SKM-1 (cell line): Measurements from ENCODE around the gene AQP5.

Source experiments
- DNase-seq: peaks from one replicate; lab custom pipeline; 2025; ENCODE audit not compliant: unreplicated experiment; lab: John Stamatoyannopoulos, UW

AQP5 gene

DNA sequence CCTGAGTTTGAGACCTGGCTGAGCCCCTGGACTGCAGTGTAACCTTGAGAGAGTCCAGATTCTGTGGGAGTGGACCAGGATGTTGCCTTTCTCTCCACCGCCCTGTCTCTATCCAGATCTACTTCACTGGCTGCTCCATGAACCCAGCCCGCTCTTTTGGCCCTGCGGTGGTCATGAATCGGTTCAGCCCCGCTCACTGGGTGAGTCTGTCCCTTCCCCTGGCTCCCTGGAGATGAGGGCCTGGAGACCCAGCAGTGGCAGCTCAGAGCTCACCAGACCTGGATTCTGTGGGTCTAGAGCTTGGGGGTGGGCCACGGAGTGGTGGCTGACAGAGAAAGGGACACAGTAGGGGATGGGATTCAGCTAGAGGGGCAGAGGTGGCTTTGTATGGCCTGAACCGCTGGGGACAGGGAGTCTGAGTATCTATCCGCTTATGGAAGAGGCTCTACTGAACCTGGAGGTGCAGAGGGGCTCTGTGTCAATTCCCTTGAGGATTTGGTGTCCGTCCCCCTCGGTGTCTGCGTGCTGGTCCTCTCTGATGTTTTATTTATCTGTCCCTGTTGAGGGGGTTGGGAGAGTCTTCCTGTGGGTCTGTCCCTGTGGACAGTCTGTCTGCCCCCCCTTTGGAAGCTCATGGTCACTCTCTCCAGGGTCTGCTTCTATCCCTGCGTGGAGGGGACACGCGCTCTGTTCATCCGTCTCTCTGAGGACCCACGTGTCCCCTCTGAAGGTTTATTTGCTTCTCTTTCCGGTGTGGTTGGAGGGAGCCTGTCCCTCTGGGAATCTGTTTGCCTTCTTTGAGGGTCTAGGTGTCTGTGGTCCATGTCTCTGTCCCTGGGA, 2.5 kb downstream of the AQP5 start:
- no peak for DNase-seq

DNA sequence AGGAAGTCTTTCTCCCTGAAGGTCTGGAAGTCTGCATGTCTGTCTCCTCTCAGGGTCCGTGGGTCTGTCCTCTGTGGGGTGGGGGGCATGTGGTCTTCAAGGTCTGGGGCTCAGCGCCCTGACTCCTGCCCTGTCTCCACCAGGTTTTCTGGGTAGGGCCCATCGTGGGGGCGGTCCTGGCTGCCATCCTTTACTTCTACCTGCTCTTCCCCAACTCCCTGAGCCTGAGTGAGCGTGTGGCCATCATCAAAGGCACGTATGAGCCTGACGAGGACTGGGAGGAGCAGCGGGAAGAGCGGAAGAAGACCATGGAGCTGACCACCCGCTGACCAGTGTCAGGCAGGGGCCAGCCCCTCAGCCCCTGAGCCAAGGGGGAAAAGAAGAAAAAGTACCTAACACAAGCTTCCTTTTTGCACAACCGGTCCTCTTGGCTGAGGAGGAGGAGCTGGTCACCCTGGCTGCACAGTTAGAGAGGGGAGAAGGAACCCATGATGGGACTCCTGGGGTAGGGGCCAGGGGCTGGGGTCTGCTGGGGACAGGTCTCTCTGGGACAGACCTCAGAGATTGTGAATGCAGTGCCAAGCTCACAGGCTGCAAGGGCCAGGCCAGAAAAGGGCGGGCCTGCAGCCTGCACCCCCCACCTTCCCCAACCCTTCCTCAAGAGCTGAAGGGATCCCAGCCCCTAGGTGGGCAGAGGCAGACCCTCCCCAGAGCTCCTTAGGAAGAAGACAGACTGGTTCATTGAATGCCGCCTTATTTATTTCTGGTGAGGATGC, 3.4 kb downstream of the AQP5 start:
- DNase-seq = no peak

DNA sequence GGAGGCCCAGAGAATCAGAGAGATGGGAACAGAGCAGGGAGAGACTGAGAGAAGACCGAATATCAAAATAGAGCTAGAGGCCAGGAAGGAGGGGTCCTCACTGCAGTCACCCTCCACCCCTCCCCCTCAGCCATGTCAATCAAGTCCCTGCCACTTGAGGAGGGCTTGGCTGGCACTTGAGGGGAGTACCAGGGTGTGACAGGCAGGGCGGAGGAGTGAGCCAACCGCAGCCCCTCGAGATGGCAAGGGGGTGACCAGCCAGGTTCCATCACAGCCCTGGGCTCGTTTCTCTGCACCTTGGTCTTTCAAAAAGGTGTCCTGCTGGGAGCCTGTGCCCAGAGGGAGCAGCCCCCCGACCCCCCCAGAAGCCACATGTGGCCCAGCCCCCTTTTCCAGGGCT, 4.2 kb downstream of the AQP5 start:
- no peak for DNase-seq

DNA sequence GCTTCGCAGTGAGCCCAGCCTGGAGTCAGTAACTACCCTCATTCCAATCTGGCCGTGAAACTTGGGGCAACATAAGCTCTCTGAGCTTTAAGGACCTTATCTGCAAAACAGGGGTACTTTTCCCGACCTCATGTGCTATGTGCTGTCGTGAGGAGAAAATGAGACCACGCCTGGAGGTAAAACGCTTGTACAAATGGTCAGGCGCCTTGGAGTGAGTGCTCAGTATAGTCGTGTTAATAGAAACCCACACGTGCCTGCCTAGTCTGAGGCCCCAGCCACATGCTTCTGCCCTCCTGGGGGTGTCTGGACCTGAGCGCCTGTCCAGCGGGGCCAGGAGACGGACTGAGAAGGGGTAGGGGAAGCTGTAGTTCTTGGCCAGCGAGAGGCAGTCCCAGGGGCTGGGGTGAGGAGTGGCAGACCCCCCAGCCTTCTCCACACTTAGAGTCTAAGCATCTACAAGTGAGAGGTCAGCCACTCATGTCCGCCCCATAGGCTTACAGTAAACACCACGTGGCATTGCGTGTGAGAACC, 4.9 kb downstream of the AQP5 start:
- no peak for DNase-seq

DNA sequence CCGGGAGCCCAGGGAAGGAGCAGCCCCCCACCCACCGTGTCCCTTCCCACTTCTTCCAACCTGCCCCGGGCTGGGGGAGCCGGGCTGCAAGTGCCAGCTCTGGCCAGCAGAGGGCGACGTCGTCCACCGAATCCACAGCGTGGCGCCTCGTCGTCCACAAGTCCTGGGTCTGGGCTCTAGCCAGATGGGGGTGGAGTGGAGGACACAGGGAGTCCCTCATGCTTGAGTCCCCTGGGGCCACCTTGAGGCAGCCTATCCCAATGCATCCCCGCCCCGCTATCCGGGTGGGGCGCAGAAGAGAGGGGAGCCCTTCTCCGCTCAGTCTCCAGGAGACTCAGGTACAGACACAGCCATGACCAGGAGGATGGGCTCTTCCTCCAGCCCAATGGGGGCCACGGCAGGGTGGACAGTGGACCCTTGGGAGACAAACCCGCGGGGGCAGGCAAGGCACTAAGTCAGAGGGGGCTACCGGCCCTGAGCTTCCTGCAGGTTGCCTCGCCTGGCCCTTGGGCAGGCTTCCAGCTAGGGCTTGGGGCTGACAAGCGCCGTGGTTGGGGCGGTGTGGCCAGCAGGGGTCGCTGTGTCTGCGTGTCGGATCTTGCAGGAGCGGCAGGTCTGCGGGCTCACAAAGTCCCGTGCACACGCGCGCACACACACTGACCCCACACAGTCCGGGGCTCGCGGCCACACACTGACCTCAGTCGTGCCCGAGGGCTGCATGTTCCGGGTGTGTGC, 5.5 kb downstream of the AQP5 start:
- no peak for DNase-seq

DNA sequence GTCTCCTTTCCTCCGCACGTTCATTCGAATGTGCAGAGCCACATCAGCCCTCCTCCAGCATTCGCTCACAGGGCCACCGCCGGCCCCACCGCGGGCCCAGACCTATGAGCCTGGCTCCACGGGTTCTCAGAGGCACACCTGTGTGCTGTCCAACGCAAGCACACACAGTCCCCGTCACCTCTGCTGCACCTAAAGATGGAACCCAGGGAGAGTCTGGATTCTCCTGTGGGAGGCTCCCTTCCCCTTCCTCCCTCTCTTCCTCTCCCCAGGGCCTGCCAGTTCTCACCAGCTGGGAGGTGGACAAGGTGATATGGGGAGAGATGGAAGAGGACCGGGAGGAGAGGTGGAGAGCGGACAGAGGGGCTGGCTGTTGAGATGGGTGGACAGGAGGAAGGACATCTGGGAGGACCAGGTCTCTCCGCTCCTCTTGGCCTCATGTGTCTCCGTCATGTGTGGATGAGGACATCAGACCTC, 6.1 kb downstream of the AQP5 start:
- no peak for DNase-seq

DNA sequence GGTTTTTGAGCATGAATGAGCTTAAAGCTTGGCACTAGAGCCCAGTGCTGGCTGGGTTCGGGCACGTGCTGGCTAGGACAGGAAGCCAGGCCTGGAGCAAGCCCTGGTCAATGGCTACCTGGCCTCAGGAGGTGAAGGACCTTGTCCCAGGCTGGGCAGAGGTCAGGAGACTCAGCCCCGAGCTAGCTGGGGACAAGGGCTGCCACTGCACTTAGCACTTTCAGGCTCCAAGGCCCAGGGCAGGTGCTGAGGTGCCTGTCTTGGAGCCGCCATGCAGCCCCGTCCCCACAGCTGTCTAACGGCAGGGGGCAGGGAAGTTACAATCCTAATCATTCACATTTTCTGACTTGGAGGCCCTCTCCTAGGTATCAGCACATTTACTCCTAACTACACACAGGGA, 6.8 kb downstream of the AQP5 start:
- DNase-seq = no peak

DNA sequence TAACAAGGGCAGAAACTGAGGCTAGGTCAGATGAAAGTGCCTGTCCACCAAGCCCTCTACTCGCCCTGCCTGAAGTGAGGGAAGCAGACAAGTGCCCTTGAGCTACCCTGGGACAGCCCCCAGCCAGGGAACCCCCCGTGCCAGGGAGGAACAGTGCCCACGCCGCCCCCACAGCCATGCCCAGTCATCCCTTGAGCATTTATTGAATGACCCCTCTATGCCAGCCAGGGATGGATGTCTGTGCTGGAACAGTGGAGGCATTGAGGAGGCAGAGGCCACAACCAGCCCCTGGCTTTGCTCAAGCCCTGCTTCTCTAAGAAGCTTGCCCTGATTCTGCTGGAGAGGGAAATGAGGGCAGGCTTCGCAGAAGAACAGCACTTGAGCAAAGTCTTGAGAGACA, 7.4 kb downstream of the AQP5 start:
- no peak for DNase-seq

DNA sequence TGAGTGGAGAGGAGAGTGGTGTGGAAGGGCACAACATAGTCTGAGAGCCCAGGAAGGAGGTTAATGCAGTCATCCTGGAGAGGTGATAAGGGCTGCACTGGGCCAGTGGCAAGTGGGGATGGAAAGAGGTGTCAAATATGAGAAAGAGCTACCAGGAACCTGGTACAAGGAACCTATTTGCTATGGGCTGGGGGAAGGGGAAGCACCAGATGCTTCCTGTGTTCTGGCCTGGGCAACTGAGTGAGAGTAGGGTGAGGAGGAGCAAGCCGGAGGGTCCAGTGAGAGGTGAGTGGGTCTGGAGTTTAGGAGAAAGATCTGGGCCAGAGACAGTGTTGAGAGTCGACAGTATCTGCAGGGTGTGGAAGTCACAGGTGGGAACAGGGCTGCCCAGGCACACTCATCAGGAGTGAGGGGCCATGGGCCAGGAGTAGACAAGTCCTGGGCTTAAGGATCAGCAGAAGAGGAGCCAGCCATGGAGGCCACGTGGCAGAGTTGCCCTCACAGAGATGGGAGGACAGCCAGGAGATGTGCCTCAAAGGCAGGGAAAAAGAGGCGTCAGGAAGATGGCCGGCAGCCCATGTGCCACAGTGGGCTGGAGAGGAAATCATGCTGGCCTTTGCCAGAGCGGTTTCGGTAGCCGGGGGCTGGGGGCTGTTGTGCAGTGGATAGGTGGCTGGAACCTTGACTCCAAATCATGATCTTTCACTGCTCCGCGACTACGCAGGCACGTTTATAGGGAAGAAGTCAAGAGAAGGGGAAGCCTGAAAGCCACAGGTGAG, 8.2 kb downstream of the AQP5 start:
- DNase-seq = no peak

DNA sequence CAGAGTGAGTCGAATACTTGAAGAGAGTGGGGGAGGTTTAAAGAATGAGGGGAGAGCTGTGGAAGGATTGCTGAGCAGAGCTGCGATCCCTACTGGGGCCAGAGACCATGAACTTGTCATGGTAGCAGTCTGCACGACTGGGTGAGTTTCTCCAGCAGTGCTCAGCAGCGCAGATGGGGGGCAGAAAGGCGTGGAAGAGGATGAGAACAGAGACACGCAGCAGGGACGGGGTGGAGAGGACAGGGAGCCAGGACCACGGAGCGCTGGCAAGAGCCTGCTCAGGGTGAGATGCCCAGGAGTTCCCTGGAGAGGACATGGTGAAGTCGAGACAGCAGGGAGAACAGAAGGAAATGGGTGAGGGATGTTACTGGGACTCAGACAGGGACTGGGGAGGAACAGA, 9.0 kb downstream of the AQP5 start:
- DNase-seq = no peak

DNA sequence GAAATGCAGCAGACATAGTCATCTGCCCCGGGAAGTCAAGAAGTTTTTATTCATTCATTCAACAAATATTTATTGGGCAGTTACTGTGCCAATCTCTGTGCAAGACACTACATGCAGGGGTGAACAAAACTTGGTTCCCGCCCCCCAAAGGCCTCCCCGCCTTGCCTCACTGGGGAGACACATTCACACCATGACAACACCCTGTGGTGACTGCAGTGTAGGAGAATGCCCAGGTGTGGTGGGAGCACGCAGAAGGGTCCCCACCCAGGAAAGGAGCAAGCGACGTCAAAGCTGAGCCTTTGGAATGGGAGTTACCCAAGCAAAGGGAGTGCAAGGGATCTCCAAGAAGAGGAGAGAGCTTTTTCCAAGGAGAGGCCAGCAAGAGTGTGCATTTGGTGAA, 9.5 kb downstream of the AQP5 start:
- DNase-seq = no peak

DNA sequence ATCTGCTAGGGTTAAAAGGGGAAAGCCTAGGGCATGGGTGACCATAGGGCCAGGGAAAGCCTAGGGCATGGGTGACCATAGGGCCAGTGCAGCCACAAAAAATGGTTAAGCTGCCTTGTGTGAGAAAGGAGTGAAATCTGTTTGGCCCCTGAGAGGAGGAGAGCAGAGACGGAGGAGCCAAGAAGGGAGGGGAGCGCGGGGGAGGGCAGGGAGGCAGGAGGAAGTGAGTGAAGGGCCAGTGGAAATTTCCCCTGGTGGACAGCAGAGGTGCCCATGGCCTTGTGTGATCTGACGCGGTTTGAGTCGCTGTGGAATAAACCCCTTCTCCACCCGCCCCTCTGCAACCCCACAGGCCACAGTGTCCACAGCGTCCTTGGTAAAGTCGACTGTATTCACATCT, 10.5 kb downstream of the AQP5 start:
- no peak for DNase-seq

DNA sequence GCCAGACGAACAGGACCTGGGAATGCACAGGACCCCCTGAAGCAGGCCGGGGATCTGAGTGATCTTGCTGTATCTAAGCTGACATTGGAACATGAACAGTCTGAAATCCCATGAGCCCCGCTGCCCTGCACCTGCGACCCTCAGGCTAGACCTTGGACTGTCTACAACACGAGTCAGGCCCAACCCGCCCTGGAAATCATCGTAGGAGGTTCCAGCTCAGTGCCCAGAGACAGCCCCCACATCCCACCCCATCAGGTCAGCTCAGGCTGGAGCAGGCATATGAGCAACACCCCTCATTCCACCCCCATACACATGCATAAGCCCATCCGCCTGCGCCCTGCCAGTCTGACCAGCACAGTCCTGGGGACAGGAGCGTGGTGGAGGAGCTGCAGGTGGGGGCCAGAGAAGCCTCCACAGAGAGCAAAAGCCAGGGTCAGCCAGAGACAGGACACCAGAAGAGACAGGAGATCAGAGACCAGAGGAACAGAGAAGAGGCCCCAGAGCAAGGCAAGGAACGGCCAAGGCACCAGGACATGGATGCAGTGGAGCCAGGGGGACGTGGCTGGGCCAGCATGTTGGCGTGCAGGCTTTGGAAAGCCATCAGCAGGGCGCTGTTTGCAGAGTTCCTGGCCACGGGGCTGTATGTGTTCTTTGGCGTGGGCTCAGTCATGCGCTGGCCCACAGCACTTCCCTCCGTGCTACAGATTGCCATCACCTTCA, 11.1 kb downstream of the AQP5 start, which contains the start of gene AQP6:
TSS of gene AQP6 (plus strand) at position 307 of the 720 bp plus-strand sequence. CDS start at position 534, 227 bp downstream.
- no peak for DNase-seq

DNA sequence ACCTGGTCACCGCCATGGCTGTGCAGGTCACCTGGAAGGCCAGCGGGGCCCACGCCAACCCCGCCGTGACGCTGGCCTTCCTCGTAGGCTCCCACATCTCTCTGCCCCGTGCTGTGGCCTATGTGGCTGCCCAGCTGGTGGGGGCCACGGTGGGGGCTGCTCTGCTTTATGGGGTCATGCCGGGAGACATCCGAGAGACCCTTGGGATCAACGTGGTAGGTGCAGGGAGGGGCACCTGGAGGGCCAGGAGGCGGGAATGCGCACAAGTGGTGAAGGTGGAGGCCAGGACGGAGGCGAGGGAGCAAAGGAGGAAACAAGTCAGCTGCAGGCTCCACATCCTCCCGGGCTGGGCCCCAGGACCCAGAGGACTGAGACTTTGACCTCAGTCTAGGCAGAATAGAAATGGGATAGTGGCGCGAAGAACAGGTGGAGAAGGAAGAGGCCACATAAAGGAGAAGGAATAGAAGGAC, 11.7 kb downstream of the AQP5 start:
- DNase-seq = no peak

DNA sequence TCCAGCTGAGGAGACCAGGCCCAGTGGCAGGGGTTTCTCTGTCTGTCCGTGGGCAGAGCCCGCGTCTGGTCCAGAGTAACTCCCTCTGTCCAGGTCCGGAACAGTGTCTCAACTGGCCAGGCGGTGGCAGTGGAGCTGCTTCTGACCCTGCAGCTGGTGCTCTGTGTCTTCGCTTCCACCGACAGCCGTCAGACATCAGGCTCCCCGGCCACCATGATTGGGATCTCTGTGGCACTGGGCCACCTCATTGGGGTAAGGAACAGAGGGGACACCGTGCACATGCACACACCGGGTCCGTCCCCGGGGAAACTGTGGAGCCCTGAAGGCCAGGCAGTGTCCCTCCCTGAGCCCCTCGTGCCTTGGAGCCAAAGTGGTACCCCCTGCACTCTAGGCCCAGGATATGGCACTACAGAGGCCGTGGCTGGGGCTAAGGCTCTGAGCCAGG, 12.6 kb downstream of the AQP5 start:
- DNase-seq = no peak

DNA sequence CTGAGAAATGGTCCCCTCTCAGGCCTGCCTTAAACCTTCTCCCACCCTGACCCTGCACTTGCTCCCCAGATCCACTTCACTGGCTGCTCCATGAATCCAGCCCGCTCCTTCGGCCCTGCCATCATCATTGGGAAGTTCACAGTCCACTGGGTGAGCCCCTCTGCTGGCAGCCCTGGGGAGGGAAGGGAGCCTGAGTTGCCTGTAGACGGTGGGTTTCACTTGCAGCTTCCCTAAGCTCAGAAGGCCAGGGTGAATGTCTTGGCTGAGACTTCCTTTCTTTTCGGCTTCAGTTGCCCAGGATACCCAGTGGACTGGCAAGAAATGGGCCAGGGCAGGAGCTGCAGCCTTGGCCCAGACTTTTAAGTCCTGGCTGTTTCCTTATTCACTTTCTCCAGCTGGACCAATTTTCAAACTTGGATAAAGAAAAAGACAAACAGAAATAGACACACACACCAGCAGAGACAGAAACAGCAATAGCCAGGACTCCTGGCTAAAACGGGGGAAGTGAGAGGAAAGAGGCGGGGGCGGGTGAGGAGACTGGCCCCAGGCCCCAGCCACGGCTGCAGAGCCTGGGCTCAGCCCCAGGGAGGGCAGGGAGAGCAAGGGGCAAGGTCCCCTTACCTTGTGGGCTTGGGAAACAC, 13.1 kb downstream of the AQP5 start:
- no peak for DNase-seq

DNA sequence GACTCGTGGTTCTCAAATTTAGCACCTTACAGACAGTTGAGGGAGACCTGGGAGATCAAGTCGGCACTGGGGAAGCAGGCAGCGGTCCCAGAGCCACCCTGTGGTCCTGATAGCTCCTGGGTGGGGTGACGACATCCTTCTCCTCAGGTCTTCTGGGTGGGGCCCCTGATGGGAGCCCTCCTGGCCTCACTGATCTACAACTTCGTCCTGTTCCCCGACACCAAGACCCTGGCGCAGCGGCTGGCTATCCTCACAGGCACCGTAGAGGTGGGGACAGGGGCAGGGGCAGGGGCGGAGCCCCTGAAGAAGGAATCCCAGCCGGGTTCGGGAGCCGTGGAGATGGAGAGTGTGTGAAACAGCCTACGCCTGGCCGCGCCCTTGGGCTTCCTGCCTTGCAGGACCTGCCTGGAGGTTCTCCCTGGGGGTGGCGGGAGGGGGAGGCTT, 13.7 kb downstream of the AQP5 start:
- no peak for DNase-seq

DNA sequence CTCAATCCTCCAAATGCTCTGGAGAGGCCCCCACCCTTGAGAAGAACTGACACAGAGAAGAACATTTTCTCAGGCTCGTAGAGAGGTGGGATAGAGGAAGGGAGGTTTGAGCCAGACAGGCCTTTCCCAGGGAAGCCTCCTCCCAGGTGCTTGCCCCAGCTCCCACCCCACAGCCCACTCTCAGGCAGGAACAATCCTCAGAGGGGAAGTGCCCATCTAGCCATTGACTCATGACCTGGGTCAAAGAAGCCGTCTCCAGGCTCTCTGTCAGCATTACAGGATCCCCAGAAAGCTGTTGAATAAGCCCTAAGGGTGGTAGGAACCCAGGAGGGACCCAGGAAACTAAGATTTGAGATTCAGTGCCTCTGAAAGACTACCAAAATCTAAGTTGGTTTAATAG, 14.9 kb downstream of the AQP5 start:
- no peak for DNase-seq

DNA sequence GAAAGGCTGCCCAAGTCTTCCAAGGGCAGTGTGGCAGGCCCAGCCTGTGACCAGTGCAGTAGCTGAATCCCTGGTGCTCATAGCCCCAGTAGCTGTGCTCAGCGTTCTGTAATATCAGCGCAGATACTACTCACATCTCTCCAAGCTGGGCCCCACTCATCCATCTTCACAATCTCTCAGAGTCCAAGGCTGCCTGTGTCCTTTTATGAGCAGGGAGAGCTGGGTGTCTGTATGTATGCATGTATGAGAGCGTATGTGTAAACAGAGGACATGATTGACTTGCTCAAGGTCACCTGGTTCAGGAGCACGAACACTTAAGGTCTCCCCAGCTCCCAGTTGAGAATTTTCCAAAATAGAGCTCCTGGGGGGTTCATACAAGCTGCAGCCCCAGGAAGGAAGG, 16.5 kb downstream of the AQP5 start:
- DNase-seq = no peak
